PFSK-1 (cell line): ENCODE data around the gene TBC1D22A.

Experiments
- FOXP2 ChIP-seq: optimal IDR thresholded peaks from 2 replicates; pipeline ENCODE3; 2011; ENCODE audit warnings: borderline replicate concordance, control low read depth, inconsistent platforms; ENCODE audit not compliant: insufficient read depth; ENCODE audit errors: extremely low read length, extremely low read depth
- POLR2AphosphoS5 ChIP-seq: IDR thresholded peaks from 2 replicates; pipeline ENCODE4 v1.6.1; 2012; ENCODE audit warnings: low read depth, mild to moderate bottlenecking, control low read depth, low read length, moderate library complexity
- SIN3A ChIP-seq: IDR thresholded peaks from 2 replicates; pipeline ENCODE4 v1.6.1; 2012; ENCODE audit warnings: mild to moderate bottlenecking, low read length, moderate library complexity, borderline replicate concordance; ENCODE audit not compliant: insufficient read depth
- TF ChIP-seq, protein P1 (sequence below), 2 experiments: IDR thresholded peaks; 2 replicates each; pipeline versions ENCODE4 v1.6.1 to v1.8.0; 2011 to 2012; ENCODE audit warnings: low read depth in 2 of 2, low read length in 2 of 2, control low read depth in 1 of 2, inconsistent platforms in 1 of 2, mild to moderate bottlenecking in 1 of 2, moderate library complexity in 1 of 2; ENCODE audit not compliant: insufficient read depth in 1 of 2

- no peak for TF ChIP-seq POLR2AphosphoS5
- TF ChIP-seq FOXP2: no peak
- TF ChIP-seq, protein P1, sequence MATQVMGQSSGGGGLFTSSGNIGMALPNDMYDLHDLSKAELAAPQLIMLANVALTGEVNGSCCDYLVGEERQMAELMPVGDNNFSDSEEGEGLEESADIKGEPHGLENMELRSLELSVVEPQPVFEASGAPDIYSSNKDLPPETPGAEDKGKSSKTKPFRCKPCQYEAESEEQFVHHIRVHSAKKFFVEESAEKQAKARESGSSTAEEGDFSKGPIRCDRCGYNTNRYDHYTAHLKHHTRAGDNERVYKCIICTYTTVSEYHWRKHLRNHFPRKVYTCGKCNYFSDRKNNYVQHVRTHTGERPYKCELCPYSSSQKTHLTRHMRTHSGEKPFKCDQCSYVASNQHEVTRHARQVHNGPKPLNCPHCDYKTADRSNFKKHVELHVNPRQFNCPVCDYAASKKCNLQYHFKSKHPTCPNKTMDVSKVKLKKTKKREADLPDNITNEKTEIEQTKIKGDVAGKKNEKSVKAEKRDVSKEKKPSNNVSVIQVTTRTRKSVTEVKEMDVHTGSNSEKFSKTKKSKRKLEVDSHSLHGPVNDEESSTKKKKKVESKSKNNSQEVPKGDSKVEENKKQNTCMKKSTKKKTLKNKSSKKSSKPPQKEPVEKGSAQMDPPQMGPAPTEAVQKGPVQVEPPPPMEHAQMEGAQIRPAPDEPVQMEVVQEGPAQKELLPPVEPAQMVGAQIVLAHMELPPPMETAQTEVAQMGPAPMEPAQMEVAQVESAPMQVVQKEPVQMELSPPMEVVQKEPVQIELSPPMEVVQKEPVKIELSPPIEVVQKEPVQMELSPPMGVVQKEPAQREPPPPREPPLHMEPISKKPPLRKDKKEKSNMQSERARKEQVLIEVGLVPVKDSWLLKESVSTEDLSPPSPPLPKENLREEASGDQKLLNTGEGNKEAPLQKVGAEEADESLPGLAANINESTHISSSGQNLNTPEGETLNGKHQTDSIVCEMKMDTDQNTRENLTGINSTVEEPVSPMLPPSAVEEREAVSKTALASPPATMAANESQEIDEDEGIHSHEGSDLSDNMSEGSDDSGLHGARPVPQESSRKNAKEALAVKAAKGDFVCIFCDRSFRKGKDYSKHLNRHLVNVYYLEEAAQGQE (IDR thresholded peaks at IDR 0.05; ENCODE audit: insufficient read depth in 1 of 2, low read depth in 2 of 2, low read length in 2 of 2): no peak
- TF ChIP-seq SIN3A: no peak
Observed at GRCh38 chr22:47168900-47169800, 406.7 kb downstream of the TBC1D22A start.
